ENCODE measurements around the gene PTH1R.

DNA sequence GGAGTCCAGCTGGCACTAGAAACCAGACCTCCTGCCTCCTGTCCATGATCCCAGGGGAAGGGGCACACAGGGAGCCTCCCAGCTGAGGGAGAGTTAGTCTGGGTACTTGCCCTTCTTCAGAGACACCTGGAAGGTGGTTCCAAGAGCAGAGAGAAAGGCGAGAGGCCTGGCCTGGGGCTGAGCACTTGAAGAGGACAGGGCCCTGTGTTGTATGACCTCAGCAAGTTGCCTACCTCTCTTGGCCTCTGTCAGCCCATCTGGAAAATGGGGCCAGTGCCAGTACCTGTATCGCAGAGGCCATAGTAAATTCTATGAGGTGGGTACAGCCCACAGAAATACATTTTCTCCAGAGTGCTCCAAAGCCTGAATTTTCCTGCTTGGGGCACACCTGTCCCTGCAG, 19.5 kb downstream of the PTH1R start:
- no peak for TF ChIP-seq CTCF (IDR thresholded peaks at IDR 0.05)
- TF ChIP-seq POLR2A (IDR thresholded peaks at IDR 0.05): no peak

All from stomach (tissue), 4 donors.